ENCODE measurements around the gene SAP30L. TPM values are rescaled to one million over a fixed set of nuclear protein-coding genes. Genes with fewer than 3 reads are reported as not detected.

Gene SAP30L
- total and polyA plus RNA-seq, 2 of the 13 experiments (the other 11 are each of a cell fraction or from before 2014, with no cell fraction given), result 27.9 to 37.2 TPM

DNA sequence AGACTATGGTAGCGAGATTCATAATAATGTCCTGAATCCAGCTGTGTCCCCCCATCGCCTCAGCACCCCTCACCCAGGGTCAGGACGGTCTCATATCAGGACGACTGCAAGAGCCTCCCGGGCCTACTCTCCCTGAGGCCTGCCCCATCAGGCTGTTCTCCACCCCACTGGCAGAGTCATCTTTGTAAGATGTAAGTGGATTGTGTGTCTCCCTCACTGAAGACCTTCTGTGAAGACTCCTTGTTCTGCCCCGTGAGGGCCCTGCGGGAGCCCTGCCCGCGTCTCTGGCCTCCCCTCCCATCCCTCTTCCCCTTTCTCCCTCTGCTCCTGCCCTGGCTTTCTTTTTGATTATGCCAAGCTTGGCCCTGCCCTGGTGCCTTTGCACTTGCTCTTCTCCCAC is 43.9 kb upstream of the SAP30L start:
- Histone ChIP-seq H3K27ac (ENCODE audit: extremely low read length, insufficient read depth, low read length) (no peak overlapping the region), H4K20me1 (ENCODE audit: insufficient read depth, low read length) (no peaks in the 10 kb centered on the region), H3K9me3 (ENCODE audit: low read length) (no peaks in the 10 kb centered on the region), H3K27me3 (ENCODE audit: control insufficient read depth in 1 of 2, insufficient read depth in 2 of 2, low read length in 2 of 2) (no peaks in the 10 kb centered on the region), H3K4me3 (replicated peaks in 1 of 3; ENCODE audit: insufficient read depth in 1 of 3, low read depth in 2 of 3, low read length in 3 of 3) (no peak overlapping the region), H3K4me1 (ENCODE audit: insufficient read depth, low read length) (0 out of 2 replicates have a peak, but pooled peaks cover 9% of the 10 kb centered on the region), H2AFZ (ENCODE audit: low read length) (no peak overlapping the region), H3K9ac (ENCODE audit: insufficient read depth, low read depth, low read length) (no peak overlapping the region), H3K36me3 (replicated peaks in 1 of 2; ENCODE audit: control insufficient read depth in 1 of 2, insufficient read depth in 2 of 2, low read length in 2 of 2) (no peaks in the 10 kb centered on the region), H3K4me2 (ENCODE audit: low read depth, low read length) (no peak overlapping the region), H3K79me2 (ENCODE audit: insufficient read depth, low read length) (no peaks in the 10 kb centered on the region)
- intact Hi-C loops (cut with micrococcal nuclease; ENCODE audit: unreplicated experiment) (loop anchor here (10.0 kb wide), 1 partner anchor 67 kb away; no protein-coding TSS in a partner anchor), in situ Hi-C loops (cut with HindIII; ENCODE audit: extremely low pct_ligation_motif_present, low pct_unique_long_range_greater_than_20kb) (no loop called here)
- BruUV-seq (replicated peaks), result no TSS peak
- no peak for DNase-seq (ENCODE audit: low spot score)
- 91% methylated on average over 8 of the region's 9 CpGs for WGBS (ENCODE audit: low lambda C conversion rate)
- ATAC-seq, result no peak
- CTCF ChIA-PET (ENCODE audit: low intra/inter-chr PET ratio, low total read pairs), result no interaction called here
- no peak for FAIRE-seq
- no peak for TF ChIP-seq HDAC1 (CRISPR knock-in tag; IDR thresholded peaks at IDR 0.05)
- no peak for TF ChIP-seq ZNF569 (CRISPR knock-in tag; IDR thresholded peaks at IDR 0.05; ENCODE audit: borderline replicate concordance)
- TF ChIP-seq ZNF121 (CRISPR knock-in tag; IDR thresholded peaks at IDR 0.05), result no peak
- TF ChIP-seq NR3C1 (CRISPR knock-in tag; IDR thresholded peaks at IDR 0.05), result no peak
- no peak for TF ChIP-seq HCFC1 (IDR thresholded peaks at IDR 0.05; ENCODE audit: low read depth, low read length)
- TF ChIP-seq, protein P1, sequence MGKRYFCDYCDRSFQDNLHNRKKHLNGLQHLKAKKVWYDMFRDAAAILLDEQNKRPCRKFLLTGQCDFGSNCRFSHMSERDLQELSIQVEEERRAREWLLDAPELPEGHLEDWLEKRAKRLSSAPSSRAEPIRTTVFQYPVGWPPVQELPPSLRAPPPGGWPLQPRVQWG (CRISPR knock-in tag; IDR thresholded peaks at IDR 0.05; ENCODE audit: borderline replicate concordance, low read depth), result no peak
- TF ChIP-seq PRPF4 (IDR thresholded peaks at IDR 0.05; ENCODE audit: low read depth, low read length, poor library complexity, severe bottlenecking), result no peak
- TF ChIP-seq MYC (CRISPR knock-in tag; IDR thresholded peaks at IDR 0.05; ENCODE audit: borderline replicate concordance), result no peak
- no peak for TF ChIP-seq IKZF4 (CRISPR knock-in tag; IDR thresholded peaks at IDR 0.05; ENCODE audit: borderline replicate concordance, low read depth, not compliant biosample characterization)
- TF ChIP-seq, protein P2, sequence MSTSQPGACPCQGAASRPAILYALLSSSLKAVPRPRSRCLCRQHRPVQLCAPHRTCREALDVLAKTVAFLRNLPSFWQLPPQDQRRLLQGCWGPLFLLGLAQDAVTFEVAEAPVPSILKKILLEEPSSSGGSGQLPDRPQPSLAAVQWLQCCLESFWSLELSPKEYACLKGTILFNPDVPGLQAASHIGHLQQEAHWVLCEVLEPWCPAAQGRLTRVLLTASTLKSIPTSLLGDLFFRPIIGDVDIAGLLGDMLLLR (CRISPR knock-in tag; IDR thresholded peaks at IDR 0.05), result no peak
- TF ChIP-seq ZNF44 (CRISPR knock-in tag; IDR thresholded peaks at IDR 0.05), result no peak
- no peak for TF ChIP-seq MTF2 (CRISPR knock-in tag; IDR thresholded peaks at IDR 0.05; ENCODE audit: borderline replicate concordance)
- no peak for TF ChIP-seq HNRNPK (IDR thresholded peaks at IDR 0.05; ENCODE audit: low read depth, low read length, poor library complexity, severe bottlenecking)
- no peak for TF ChIP-seq BCL6 (CRISPR knock-in tag; IDR thresholded peaks at IDR 0.05)
- no peak for TF ChIP-seq ATF1 (CRISPR knock-in tag; IDR thresholded peaks at IDR 0.05)
- no peak for TF ChIP-seq ZNF30 (CRISPR knock-in tag; IDR thresholded peaks at IDR 0.05)
- TF ChIP-seq, protein P3, sequence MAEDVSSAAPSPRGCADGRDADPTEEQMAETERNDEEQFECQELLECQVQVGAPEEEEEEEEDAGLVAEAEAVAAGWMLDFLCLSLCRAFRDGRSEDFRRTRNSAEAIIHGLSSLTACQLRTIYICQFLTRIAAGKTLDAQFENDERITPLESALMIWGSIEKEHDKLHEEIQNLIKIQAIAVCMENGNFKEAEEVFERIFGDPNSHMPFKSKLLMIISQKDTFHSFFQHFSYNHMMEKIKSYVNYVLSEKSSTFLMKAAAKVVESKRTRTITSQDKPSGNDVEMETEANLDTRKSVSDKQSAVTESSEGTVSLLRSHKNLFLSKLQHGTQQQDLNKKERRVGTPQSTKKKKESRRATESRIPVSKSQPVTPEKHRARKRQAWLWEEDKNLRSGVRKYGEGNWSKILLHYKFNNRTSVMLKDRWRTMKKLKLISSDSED (CRISPR knock-in tag; IDR thresholded peaks at IDR 0.05), result no peak
- no peak for TF ChIP-seq ZNF567 (CRISPR knock-in tag; IDR thresholded peaks at IDR 0.05; ENCODE audit: borderline replicate concordance)
- POLR2A ChIA-PET, result no interaction called here
